Activated naive CD8-positive, alpha-beta T cell treated with anti-CD3 and anti-CD28 coated beads, Interleukin-2, amount 50 U/mL, for 24 hours (primary cell): ENCODE measurements around the gene PRAMEF5.
"Not testable (repeated sequence)": the region's sequence is repeated elsewhere in the genome, so short reads cannot be mapped to it uniquely, and the experiment has no call there.

Experiments used
- ATAC-seq: fragments of 150-1000 bp; cut with Tn5 transposase; one replicate; pipeline ENCODE4 v1.10.0; 2021
- DNase-seq: peaks from one replicate; pipeline ENCODE4 v3.0.0; 2021
- H3K27ac Mint-ChIP-seq: one replicate; pipeline ENCODE4 v1.8.0; 2021; ENCODE audit warnings: mild to moderate bottlenecking, mixed read lengths
- H3K27me3 Mint-ChIP-seq: one replicate; pipeline ENCODE4 v1.8.0; 2021; ENCODE audit warnings: mixed read lengths
- H3K36me3 Mint-ChIP-seq: one replicate; pipeline ENCODE4 v1.8.0; 2021; ENCODE audit warnings: low read depth, mixed read lengths
- H3K4me1 Mint-ChIP-seq: one replicate; pipeline ENCODE4 v1.8.0; 2021; ENCODE audit warnings: mixed read lengths
- H3K4me3 Mint-ChIP-seq: one replicate; pipeline ENCODE4 v1.8.0; 2021; ENCODE audit warnings: mild to moderate bottlenecking, moderate library complexity, mixed read lengths
- H3K9me3 Mint-ChIP-seq: one replicate; pipeline ENCODE4 v1.8.0; 2021; ENCODE audit warnings: mixed read lengths

Gene PRAMEF5

GRCh38 chr1:13239633-13240032, 14.4 kb upstream of the PRAMEF5 start:
- ATAC-seq, H3K4me1 Mint-ChIP-seq, H3K4me3 Mint-ChIP-seq, DNase-seq, H3K36me3 Mint-ChIP-seq, H3K27me3 Mint-ChIP-seq, H3K27ac Mint-ChIP-seq, H3K9me3 Mint-ChIP-seq: not testable (repeated sequence)

- H3K27ac Mint-ChIP-seq, H3K4me1 Mint-ChIP-seq, H3K9me3 Mint-ChIP-seq, DNase-seq, H3K27me3 Mint-ChIP-seq, H3K4me3 Mint-ChIP-seq, H3K36me3 Mint-ChIP-seq, ATAC-seq: not testable (repeated sequence)
Measured at GRCh38 chr1:13243536-13244263, 10.3 kb upstream of the PRAMEF5 start.

- H3K36me3 Mint-ChIP-seq, DNase-seq, H3K27ac Mint-ChIP-seq, ATAC-seq, H3K4me3 Mint-ChIP-seq, H3K27me3 Mint-ChIP-seq, H3K9me3 Mint-ChIP-seq, H3K4me1 Mint-ChIP-seq: not testable (repeated sequence)
Measured at GRCh38 chr1:13245841-13246553, 8.0 kb upstream of the PRAMEF5 start.

GRCh38 chr1:13246554-13246871, 7.5 kb upstream of the PRAMEF5 start:
- H3K27ac Mint-ChIP-seq, DNase-seq, H3K4me1 Mint-ChIP-seq, H3K27me3 Mint-ChIP-seq, H3K36me3 Mint-ChIP-seq, ATAC-seq, H3K4me3 Mint-ChIP-seq, H3K9me3 Mint-ChIP-seq: not testable (repeated sequence)

GRCh38 chr1:13247122-13247521, 6.9 kb upstream of the PRAMEF5 start:
- ATAC-seq, H3K27ac Mint-ChIP-seq, H3K4me1 Mint-ChIP-seq, H3K9me3 Mint-ChIP-seq, H3K27me3 Mint-ChIP-seq, H3K36me3 Mint-ChIP-seq, H3K4me3 Mint-ChIP-seq, DNase-seq: not testable (repeated sequence)

- H3K27me3 Mint-ChIP-seq, H3K27ac Mint-ChIP-seq, H3K36me3 Mint-ChIP-seq, DNase-seq, H3K4me1 Mint-ChIP-seq, H3K9me3 Mint-ChIP-seq, H3K4me3 Mint-ChIP-seq, ATAC-seq: not testable (repeated sequence)
Measured at GRCh38 chr1:13265124-13265523, 11.1 kb downstream of the PRAMEF5 start.

- not testable (repeated sequence) for H3K36me3 Mint-ChIP-seq, H3K9me3 Mint-ChIP-seq, ATAC-seq, H3K27ac Mint-ChIP-seq, DNase-seq, H3K27me3 Mint-ChIP-seq, H3K4me3 Mint-ChIP-seq, H3K4me1 Mint-ChIP-seq
Measured at GRCh38 chr1:13277016-13277415, 23.0 kb downstream of the PRAMEF5 start.

GRCh38 chr1:13279617-13280016, 25.6 kb downstream of the PRAMEF5 start:
- DNase-seq, ATAC-seq, H3K9me3 Mint-ChIP-seq, H3K36me3 Mint-ChIP-seq, H3K27me3 Mint-ChIP-seq, H3K4me1 Mint-ChIP-seq, H3K4me3 Mint-ChIP-seq, H3K27ac Mint-ChIP-seq: not testable (repeated sequence)

- H3K27me3 Mint-ChIP-seq, DNase-seq, H3K9me3 Mint-ChIP-seq, ATAC-seq, H3K4me1 Mint-ChIP-seq, H3K27ac Mint-ChIP-seq, H3K36me3 Mint-ChIP-seq, H3K4me3 Mint-ChIP-seq: not testable (repeated sequence)
Measured at GRCh38 chr1:13285037-13285436, 31.0 kb downstream of the PRAMEF5 start, which contains the start of gene PRAMEF8. Gene PRAMEF8 (minus strand): TSS chr1:13285137. CDS start chr1:13284091, 1,046 bp downstream.

- not testable (repeated sequence) for H3K27ac Mint-ChIP-seq, ATAC-seq, DNase-seq, H3K9me3 Mint-ChIP-seq, H3K36me3 Mint-ChIP-seq, H3K4me3 Mint-ChIP-seq, H3K4me1 Mint-ChIP-seq, H3K27me3 Mint-ChIP-seq
Measured at GRCh38 chr1:13289030-13289429, 35.0 kb downstream of the PRAMEF5 start.

GRCh38 chr1:13297216-13297931, 43.4 kb downstream of the PRAMEF5 start:
- H3K4me1 Mint-ChIP-seq, H3K27ac Mint-ChIP-seq, H3K4me3 Mint-ChIP-seq, H3K9me3 Mint-ChIP-seq, H3K36me3 Mint-ChIP-seq, H3K27me3 Mint-ChIP-seq, ATAC-seq, DNase-seq: not testable (repeated sequence)

- not testable (repeated sequence) for H3K4me3 Mint-ChIP-seq, H3K9me3 Mint-ChIP-seq, ATAC-seq, H3K27me3 Mint-ChIP-seq, H3K36me3 Mint-ChIP-seq, H3K27ac Mint-ChIP-seq, DNase-seq, H3K4me1 Mint-ChIP-seq
Measured at GRCh38 chr1:13298699-13299098, 44.7 kb downstream of the PRAMEF5 start.

GRCh38 chr1:13302197-13302596, 48.2 kb downstream of the PRAMEF5 start:
- H3K9me3 Mint-ChIP-seq, H3K36me3 Mint-ChIP-seq, H3K27ac Mint-ChIP-seq, H3K4me1 Mint-ChIP-seq, DNase-seq, H3K4me3 Mint-ChIP-seq, H3K27me3 Mint-ChIP-seq, ATAC-seq: not testable (repeated sequence)

- not testable (repeated sequence) for H3K4me3 Mint-ChIP-seq, H3K36me3 Mint-ChIP-seq, H3K4me1 Mint-ChIP-seq, H3K9me3 Mint-ChIP-seq, DNase-seq, H3K27ac Mint-ChIP-seq, H3K27me3 Mint-ChIP-seq, ATAC-seq
Measured at GRCh38 chr1:13303239-13303638, 49.2 kb downstream of the PRAMEF5 start, which contains the start of gene PRAMEF33. Gene PRAMEF33 (plus strand): TSS chr1:13303539. CDS start chr1:13305955, 2,416 bp downstream.
